Uterus (tissue), 2 donors: Measurements from ENCODE around the gene DFFA.

Experiments used
- CTCF ChIP-seq, 4 experiments: fragments of 200-600 bp in 2 of 4; fragments of 450-650 bp in 2 of 4; sonication (generic) in 2 of 4; IDR thresholded peaks; one replicate each; pipeline ENCODE4 v1.5.1; 2016 to 2019; ENCODE audit warnings: antibody characterized with exemption in 4 of 4, mild to moderate bottlenecking in 2 of 4, moderate library complexity in 1 of 4
- POLR2A ChIP-seq, 2 donors: fragments of 450-650 bp; IDR thresholded peaks; one replicate each; pipeline ENCODE4 v1.6.1; 2016; ENCODE audit warnings: antibody characterized with exemption in 2 of 2, mild to moderate bottlenecking in 1 of 2, moderate library complexity in 1 of 2

- TF ChIP-seq POLR2A (IDR thresholded peaks at IDR 0.05) (peak; percentile 39 to 55), CTCF (IDR thresholded peaks at IDR 0.05) (no peak)
Measured at GRCh38 chr1:10472220-10473144, at the start of gene DFFA.
